Measurements from ENCODE around the gene PIGV.
"Not testable (repeated sequence)": the region's sequence is repeated elsewhere in the genome, so short reads cannot be mapped to it uniquely, and the experiment has no call there.

The PIGV gene

DNA sequence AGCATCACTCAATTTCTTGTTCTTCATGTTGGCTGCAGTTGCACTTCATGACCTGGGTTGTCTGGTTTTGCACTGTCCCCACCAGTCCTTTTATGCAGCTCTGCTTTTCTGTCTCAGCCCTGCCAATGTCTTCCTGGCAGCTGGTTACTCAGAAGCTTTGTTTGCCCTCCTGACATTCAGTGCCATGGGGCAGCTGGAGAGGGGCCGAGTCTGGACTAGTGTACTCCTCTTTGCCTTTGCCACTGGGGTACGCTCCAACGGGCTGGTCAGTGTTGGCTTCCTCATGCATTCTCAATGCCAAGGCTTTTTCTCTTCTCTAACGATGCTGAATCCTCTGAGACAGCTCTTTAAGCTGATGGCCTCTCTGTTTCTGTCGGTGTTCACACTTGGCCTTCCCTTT lies 6.6 kb downstream of the PIGV start:
- DNase-seq (ENCODE audit: low spot score), result no peak

DNA sequence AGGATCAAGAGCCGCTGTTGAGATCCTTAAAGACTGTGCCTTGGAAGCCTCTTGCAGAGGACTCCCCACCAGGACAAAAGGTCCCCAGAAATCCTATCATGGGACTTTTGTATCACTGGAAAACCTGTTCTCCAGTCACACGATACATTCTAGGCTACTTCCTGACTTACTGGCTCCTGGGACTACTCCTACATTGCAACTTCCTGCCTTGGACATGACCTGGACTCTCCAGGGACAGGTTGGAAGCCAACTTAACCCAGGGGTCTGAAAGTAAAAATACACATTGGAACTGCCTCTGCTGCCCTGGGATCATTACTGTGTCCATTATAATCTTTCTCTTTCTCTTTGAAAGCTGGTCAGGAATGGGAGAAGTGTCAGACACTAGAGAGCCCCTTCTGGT lies 9.9 kb downstream of the PIGV start:
- DNase-seq (ENCODE audit: low spot score), result no peak

DNA sequence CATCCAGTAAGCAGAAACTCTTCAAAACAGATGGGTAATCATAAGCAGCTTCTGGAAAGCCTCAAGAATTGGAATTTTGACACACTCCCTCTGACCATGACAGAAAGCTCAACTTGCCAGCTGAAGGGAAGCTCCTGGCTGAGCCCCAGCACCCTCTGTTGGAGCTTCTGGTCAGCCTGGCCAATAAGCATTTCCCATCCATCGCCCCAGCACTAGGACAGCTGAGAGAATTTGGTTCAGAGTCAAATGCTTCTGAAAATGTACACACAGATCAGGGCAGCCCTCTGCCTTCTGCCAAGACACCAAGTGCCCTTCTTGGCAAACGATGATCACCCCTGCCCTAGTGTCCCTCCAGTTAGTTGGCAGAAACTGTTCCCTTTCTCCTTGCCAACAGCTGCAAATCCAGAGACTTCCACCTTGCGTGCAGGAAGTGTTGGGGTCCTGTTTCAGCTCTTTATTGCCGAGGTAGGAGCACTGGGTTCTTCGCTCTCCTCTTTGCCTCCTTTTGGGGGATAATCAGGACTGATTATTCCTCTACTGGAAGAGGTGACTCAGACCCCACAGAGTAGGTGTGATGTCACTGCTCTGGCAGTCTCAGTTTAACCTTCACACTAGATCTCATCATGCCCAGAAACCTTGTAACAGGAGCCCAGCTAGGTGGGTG lies 11.9 kb downstream of the PIGV start:
- DNase-seq (ENCODE audit: low spot score), result peak; percentile 76

- DNase-seq (ENCODE audit: low spot score), result not testable (repeated sequence)
Measured at GRCh38 chr1:26803932-26804331, 16.2 kb downstream of the PIGV start.

- not testable (repeated sequence) for DNase-seq (ENCODE audit: low spot score)
Measured at GRCh38 chr1:26810105-26810504, 22.4 kb downstream of the PIGV start.

DNA sequence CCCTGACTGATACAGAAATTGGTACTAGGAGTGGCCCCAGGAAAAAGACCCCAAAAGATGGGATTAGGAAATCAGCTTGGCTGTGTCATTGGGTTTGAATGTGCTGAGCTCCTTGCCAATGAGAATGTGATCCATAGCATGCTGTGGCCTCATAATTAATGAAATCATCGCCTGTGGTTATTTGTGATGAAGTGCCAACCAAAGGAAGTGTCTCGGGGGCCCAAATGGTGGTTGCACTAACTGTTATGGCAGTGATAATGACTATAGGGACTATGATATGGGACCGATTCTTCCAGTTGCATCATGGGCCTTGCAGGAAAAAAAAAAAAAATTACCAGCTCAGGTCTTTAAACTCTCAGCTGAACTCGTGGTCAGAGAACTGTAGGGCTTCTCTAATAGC lies 23.3 kb downstream of the PIGV start:
- no peak for DNase-seq (ENCODE audit: low spot score)

DNA sequence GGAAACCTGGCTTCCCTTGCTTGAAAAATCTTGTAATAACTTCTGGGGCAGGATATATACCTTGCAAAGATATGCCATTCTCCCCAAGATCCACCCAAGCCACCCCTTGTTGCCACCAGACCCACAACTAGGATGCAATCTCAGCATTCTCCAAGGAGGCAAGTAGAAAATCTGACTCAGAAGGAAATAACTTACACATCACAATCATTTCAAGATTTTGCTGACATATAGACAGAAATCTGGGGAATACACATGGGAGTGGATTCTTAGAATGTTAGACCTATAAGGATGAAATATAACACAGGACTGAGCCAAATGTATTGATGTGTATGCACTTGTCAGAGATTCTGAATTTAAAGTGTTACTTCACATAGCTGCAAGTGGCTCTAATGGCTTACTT lies 24.0 kb downstream of the PIGV start:
- DNase-seq (ENCODE audit: low spot score), result no peak

DNA sequence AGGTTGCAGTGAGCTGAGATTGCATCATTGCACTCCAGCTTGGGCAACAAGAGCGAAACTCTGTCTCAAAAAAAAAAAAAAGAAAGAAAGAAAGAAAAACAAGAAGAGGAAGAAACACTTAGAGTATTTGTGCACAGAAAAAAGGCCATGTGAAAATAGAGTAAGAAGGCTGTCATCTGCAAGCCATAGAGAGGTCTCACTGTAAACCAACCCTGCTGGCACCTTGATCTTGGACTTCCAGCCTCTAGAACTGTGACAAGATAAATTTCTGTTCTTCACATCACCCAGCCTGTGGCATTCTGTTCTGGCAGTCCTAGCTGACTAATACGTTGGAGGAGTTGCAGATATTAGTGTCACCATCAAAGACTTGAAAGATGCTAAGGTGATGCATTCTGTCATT lies 26.6 kb downstream of the PIGV start:
- no peak for DNase-seq (ENCODE audit: low spot score)

- no peak for DNase-seq (ENCODE audit: low spot score)
Measured at GRCh38 chr1:26814893-26815292, 27.1 kb downstream of the PIGV start.

DNA sequence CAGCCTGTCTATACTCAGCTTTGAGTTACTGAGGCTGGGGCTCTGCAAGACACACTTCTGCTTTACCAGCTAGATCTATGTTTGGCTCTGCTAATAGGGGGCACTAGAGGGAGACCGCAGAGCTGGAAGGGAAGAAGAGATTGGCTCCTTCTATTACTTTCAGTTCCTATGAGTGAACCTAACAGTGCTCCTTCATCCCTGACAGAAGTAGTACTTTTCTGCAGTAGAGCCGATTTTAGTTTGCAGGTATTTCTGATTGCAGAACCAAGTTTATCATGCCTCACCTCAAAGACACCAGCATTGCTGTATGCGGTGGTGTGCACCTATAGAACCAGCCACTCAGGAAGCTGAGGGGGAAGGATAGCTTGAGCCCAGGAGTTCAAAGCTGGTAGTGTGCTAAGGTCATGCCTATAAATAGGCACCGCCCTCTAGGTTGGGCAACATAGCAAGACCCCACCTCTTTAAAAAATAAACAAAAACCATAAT lies 33.1 kb downstream of the PIGV start:
- DNase-seq (ENCODE audit: low spot score), result no peak

- no peak for DNase-seq (ENCODE audit: low spot score)
Measured at GRCh38 chr1:26822737-26823395, 35.1 kb downstream of the PIGV start.

DNA sequence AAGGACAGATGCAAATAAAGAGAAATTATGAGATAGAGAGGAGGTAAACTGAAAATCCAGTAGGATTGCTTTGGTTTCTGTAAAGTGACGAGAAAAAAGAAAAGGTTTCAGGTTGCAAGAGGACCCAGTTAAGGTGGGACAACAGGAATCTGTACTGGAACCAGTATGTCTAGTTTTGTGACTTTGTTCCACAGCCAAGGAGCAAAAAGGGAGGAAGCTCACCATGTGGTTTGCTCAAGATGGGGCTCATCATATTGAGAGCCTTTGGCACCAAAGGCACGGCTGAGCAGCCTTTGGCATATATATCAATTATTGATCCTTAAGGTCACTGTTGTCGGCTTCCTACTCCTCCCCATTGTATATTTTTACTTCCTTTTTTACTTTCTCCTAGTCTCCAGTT lies 37.0 kb downstream of the PIGV start:
- no peak for DNase-seq (ENCODE audit: low spot score)

GRCh38 chr1:26826261-26827105 lies 38.7 kb downstream of the PIGV start, which contains the start of gene ZDHHC18:
TSS of gene ZDHHC18 (plus strand) at chr1:26826688. CDS start at chr1:26826805, 117 bp downstream.
- DNase-seq (ENCODE audit: low spot score), result peak; percentile 84

- no peak for DNase-seq (ENCODE audit: low spot score)
Measured at GRCh38 chr1:26827106-26827604, 39.4 kb downstream of the PIGV start.

- no peak for DNase-seq (ENCODE audit: low spot score)
Measured at GRCh38 chr1:26827663-26828062, 39.9 kb downstream of the PIGV start.

- no peak for DNase-seq (ENCODE audit: low spot score)
Measured at GRCh38 chr1:26828411-26828991, 40.8 kb downstream of the PIGV start.

DNA sequence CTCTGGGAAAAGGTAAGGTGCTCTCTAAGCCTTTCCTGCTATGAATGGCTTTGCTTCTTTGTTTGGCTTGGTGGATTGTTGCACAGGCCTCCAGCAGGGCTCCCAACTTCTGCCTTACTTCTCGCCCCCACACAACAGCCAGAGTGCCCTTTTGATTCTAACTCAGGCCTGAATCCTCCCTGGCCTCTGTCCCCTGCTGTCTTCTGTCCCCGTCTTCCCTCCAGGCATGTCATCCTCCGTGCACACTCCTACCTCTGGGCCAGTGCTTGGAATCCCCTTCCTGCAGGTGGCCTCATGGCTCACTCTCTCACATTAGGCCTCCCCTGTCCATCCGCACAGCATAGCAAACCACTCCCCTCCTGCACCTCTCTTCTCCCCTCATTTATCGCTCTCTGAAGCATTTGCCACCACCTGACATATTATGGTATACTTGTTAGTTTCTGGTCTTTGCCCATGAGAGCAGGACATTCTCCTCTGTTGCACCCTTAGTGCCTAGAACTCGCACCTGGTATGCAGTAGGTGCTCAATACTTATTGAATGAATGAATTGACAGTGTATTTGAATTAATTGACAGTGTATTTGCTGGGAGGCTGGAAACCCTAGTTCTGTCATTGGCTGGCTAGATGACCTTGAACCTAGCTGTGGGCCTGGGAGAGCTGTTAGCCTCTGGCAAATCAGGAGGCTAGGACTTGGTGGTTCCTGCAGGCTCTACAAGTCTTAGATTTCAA lies 41.6 kb downstream of the PIGV start:
- DNase-seq (ENCODE audit: low spot score), result no peak

- DNase-seq (ENCODE audit: low spot score), result no peak
Measured at GRCh38 chr1:26831059-26831458, 43.3 kb downstream of the PIGV start.

DNA sequence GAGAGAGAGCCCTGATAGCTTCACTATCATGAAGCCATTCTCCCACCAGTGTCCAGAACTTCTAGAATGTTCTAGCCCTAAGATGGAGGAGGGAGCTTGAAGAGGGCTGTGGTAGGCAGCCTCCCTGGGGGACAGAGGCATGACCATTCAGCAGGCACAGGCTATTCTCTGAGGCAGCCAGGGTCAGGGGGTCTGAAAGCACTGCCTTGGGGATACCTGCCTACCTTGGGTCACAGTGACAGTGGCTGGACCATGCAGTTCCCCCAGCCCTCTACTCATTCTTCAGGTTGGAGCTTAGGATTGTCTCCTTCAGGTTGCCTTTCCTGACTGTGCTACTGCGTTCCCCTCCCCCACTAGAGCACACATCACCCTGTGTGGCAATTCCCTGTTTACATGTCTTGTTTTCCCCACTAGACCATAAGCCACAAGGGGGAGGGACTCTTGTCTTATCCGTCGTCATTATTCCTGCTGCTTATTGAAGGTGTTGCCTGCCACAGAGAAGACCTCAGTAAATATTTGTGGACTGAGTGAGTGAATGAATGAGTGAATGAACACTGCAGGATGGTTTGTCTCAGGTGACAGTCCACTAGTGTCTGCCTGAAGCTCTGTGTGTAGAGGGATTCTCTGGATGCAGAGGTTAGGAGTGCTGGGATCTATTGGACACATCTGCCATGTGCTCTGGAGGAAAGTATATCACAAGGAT lies 43.9 kb downstream of the PIGV start:
- no peak for DNase-seq (ENCODE audit: low spot score)

DNA sequence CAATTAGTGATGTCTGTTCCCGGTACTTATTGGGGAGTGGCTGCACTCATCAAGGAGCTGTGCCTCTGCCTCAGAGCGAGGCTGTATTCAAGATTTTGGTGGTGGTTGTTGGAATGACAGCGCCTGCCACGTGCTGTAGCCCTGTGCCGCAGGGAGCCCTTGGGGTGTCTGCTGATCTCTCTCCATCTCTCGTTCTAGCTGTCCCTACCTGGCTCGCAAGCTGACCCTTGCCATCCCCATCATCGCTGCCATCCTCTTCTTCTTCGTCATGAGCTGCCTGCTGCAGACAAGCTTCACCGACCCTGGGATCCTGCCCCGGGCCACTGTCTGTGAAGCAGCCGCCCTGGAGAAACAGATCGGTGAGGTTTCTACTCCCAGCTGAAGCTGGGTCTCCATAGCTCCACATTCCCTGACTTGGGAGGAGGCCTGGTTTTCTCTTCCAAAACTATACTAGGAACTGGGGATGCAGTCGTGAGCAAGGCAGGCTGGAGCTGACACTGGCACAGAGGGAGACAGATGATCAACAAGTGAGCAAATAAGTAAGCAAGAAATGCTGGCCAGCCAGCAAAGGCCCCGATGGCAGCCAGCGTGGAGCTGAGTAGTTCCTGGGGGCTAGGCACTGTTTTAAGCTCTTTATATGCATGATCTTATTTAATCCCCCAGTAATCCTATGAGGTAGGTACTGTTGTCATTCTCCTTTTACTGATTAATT lies 44.7 kb downstream of the PIGV start:
- DNase-seq (ENCODE audit: low spot score), result no peak

Measured in left forelimb (tissue), 1 donor.